ENCODE measurements around the gene SAMD14.

SAMD14 gene

DNA sequence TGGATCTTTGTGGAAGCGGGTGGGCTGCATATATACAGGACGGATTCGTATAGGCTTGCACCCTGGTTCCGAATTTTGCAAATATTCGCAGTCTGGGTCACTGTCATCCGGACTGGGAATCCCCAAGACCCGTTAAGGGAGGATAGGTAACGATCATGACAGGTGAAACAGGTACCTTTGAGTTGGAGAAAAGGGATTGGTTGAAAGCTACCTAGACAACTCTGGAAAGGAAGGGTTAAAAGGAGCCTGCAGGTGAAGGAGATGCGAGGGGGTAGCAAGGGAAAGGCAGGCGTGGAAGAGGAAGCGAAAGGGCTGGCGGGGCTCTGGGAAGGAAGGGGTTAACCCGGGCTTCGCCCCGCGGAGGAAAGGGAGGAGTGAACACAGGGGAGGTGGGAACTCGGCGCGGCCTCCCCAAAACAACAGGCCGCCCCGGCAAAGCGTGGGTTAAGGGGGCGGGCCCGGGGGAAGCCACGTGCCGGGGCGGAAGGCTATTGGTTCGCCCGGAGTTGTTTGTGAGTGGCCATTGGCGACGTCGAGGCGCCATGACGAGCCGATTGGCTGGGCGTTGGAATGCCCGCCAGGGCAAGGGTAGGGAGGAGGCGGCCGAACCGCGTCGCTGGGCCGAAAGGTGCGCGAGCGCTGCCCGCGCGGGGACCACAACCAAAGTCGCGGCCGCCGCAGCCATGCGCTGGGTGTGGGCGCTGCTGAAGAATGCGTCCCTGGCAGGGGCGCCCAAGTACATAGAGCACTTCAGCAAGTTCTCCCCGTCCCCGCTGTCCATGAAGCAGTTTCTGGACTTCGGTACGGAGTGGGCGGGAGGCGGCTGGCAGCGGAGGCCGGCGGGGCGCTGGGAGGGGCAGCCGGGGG lies 35.0 kb downstream of the SAMD14 start, which contains the start of gene PDK2:
PDK2 (plus strand) TSS at position 599 of the 867 bp plus-strand sequence; CDS start at position 684, 85 bp downstream.
- DNase-seq: peak; percentile 94 to 96

DNA sequence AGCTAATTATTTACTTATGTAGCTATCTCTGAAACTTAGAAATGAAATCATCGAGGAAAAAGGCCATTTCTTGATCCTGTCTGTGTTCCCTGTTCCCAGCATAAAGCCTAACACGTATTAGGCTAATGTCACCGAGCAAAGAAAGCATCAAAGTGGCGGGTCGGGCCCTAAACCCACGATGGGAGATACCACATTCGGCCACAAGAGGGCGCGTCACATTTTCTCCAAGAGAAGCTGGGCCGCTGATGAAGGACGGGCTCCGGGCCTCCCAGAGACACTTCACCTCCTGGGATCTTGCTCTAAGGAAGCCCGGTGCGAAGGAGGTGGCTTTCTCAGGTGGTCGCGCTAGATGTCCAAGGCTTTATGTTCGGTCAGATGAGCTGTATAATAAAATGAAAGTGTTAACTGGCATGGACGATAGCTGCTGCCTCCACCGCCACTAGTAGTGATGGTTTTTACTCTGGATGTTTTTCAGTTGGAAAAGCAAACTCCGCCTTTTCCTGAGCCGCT lies 35.7 kb downstream of the SAMD14 start:
- peak; percentile 95 to 97 for DNase-seq

DNA sequence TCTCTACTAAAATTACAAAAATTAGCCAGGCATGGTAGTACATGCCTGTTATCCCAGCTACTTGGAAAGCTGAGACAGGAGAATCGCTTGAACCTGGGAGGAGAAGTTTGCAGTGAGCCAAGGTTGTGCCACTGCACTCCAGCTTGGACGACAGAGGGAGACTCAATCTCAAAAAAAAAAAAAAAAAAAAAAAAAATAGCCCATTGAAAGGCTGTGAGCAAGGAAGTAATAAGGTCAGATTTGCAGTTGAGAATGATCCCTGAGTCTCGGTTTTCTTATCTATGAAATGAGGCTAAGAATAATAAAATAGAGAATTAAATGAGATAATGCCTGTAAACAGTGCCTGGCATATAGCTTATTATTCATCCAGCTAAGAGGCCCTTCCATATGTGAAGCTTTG lies 36.2 kb downstream of the SAMD14 start:
- DNase-seq: no peak

DNA sequence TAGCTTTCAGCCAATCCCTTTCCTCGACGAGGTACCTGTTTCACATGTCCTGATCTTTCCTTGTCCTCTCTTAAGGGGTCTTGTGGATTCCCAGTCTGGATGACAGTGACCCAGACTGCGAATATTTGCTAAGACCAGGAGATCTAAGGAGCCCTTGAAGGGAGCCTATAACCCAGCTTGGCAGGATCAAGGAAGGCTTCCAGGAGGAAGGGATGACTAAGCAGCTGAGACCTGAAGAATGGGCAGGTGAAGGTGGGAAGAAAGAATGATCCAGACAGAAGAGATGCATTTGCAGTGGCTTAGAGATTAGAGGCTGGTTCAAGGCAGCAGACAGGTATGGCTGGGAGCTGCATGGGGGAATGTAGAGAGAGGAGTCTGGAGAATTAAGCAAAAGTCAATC lies 36.7 kb downstream of the SAMD14 start:
- DNase-seq: no peak

DNA sequence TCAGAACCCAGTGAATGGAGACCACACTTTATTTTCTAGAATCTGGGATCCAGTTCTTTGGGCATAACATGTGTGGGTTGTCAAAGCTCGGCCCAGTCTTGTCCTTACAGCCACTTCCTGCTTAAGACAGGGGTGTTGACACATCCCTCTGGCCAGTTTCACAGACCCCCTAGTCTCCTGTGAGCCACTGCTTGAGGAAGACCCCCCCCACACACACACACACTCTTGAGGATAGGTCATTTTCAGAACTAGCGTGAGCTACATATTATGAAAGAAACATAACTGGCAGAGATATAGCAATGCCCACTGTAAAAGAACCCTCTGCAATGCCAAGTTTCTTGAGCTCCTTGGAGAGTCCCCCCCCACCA lies 38.1 kb downstream of the SAMD14 start:
- DNase-seq: no peak

DNA sequence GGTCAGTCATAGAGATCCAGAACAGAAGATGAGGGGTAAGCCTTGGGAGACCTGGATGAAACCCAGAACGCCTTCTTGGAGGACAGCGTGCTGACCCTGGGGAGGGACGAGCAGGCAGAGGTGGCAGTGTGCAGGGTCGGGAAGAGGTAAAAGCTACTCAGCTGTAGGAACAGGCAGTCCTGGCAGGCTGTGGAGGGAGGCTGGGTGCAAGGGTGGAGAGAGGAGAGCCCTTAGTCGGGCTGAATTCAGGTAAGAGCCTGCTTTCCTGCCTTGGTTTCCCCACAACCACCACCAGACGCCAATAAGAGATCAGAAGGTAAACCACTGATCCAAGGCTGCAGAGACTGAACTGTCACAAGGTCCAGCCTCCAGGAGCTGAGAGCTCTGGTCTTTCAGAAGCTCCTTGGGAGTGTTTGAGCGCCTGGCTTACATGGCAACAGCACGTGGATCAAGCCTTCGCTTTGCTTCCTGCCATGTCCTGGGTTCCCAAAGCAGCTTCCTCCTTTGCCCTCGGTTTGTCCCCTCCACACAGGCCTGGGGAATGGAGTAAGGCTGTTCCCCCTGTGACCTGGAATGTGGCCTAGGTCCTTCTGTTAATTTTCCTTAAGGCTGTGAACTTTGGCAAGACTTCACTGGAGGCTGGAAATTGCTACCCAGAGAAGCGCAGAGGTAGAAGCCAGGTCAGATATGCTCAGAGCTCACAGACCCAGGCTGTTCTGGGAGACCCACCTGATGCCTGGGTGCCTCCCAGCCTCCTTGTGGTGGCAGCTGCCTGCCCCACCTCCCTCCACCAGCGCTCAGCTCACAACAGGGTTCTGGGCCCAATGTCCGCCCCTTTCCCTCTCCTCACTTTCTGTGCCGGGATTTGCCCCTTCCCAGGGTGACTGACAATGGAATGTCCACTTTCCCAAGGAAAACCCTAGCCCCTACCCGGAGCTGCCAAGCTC lies 38.7 kb downstream of the SAMD14 start:
- no peak for DNase-seq

DNA sequence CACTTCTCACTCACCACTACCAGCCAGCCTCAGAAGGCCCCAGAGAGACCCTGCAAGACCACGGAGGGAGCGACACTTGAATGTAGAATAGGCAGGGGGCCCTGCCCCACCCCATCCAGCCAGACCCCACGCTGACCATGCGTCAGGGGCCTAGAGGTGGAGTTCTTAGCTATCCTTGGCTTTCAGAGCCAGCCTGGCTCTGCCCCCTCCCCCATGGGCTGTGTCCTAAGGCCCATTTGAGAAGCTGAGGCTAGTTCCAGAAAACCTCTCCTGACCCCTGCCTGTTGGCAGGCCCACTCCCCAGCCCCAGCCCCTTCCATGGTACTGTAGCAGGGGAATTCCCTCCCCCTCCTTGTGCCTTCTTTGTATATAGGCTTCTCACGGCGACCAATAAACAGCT lies 39.9 kb downstream of the SAMD14 start:
- no peak for DNase-seq

DNA sequence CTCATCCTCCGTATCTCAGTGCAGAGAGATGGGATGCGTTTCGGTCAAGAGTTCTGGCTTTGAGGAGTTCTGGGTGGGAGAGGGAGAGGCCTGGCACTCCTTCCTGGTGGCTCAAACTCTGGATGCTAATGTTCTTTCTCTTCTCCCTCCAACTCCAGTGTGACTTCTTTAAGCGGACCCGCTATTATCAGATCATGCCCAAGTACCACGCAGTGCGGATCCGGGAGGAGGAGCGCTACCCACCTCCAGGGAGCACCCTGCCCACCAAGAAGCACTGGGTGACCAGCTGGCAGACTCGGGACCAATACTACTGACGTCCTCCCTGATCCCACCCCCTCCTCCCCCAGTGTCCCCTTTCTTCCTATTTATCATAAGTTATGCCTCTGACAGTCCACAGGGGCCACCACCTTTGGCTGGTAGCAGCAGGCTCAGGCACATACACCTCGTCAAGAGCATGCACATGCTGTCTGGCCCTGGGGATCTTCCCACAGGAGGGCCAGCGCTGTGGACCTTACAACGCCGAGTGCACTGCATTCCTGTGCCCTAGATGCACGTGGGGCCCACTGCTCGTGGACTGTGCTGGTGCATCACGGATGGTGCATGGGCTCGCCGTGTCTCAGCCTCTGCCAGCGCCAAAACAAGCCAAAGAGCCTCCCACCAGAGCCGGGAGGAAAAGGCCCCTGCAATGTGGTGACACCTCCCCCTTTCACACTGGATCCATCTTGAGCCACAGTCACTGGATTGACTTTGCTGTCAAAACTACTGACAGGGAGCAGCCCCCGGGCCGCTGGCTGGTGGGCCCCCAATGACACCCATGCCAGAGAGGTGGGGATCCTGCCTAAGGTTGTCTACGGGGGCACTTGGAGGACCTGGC lies 40.8 kb downstream of the SAMD14 start:
- no peak for DNase-seq

DNA sequence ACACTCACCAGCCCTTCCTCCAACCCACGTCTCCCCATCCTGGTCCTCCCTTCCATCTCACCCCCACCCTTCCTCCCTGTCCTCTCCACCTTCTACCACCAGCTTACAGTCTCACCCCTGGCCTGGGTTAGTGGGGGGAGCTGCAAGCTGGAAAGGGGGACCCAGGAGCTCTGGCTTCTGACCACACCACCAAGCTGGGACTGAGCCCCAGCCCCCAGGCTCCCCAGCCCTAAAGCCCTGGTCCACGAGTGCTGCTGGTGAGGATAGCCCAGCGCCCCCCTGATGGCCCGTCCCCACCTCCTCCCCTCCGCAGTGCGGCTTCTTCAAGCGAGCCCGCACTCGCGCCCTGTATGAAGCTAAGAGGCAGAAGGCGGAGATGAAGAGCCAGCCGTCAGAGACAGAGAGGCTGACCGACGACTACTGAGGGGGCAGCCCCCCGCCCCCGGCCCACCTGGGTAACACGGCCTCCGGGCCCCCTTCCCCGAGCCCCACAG lies 42.0 kb downstream of the SAMD14 start:
- DNase-seq: no peak

DNA sequence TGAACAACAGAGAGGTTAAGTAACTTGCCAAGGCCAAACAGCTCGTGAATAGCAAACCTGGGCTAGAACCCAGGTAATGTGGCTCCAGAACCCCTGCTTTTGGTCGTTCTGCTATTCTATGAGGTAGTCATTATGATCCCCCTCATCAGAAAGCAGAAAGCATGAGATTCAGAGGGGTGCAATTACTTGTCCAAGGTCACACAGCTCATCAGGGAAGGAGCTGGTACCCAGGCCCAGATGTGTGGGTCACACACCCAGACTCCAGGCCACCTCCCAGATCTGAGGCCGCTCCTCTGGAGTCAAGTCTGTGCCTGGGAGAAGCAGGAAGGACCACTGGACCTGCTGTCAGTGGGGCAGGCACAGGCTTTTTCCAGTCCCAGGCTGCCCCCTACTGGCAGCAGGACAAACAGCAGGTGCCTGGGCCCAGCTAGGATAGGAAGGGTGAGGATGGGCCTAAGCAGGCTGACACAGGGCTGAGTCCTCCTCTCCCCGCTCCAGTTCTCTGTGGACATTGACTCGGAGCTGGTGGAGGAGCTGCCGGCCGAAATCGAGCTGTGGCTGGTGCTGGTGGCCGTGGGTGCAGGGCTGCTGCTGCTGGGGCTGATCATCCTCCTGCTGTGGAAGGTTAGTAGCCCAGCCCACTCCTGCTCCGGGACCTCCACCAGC lies 42.6 kb downstream of the SAMD14 start:
- DNase-seq: peak; percentile 79 to 82

DNA sequence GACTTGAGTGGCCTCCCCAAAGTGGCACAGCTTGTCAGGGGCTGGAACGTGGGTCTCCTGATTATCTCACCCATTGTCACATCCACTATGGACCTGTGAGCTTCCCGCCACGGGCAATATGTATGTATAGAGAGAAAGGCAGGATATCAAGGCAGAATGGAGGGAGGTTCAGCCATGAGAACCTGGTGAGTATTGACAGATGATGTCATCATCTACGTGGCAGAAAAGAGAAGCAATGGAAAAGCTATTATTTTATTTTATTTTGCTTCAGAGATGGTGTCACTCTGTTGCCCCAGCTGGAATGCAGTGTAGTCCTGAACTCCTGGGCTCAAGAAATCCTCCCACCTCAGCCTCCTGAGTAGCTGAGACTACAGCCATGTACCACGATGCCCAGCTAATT lies 48.2 kb downstream of the SAMD14 start:
- DNase-seq: no peak

DNA sequence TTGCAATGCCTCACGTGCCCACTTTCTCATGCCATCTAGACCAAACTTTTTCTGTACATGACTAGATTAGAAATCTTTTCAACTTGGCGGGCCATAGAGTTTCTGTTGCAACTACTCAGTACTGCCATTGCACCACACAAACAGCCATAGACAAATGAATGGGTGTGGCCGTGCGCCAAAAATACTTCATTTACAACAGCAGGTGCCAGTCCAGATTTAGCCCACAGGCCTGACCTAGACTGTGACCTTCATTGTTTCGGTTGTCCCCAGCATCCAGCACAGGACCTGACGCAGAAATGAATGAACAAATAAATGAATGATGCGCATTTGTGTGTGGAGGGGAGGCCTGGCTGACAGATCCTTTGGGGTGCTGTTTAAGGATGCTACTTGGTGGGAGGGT lies 49.1 kb downstream of the SAMD14 start:
- DNase-seq: no peak

DNA sequence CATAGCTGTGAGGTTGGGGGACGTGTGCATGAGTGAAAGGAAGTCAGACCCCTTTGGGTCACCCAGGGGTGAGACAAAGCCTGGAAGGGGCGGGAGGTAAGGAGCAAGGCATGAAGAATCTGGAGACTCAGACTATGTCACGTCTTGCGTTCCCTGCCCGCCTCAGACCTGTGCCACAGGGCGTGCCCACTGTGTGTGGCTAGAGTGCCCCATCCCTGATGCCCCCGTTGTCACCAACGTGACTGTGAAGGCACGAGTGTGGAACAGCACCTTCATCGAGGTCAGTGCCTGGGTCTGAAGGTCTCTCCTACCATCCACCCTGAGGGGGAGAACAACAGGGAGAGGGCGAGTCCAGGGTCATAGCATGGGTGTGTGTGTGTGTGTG lies 49.9 kb downstream of the SAMD14 start:
- no peak for DNase-seq

DNA sequence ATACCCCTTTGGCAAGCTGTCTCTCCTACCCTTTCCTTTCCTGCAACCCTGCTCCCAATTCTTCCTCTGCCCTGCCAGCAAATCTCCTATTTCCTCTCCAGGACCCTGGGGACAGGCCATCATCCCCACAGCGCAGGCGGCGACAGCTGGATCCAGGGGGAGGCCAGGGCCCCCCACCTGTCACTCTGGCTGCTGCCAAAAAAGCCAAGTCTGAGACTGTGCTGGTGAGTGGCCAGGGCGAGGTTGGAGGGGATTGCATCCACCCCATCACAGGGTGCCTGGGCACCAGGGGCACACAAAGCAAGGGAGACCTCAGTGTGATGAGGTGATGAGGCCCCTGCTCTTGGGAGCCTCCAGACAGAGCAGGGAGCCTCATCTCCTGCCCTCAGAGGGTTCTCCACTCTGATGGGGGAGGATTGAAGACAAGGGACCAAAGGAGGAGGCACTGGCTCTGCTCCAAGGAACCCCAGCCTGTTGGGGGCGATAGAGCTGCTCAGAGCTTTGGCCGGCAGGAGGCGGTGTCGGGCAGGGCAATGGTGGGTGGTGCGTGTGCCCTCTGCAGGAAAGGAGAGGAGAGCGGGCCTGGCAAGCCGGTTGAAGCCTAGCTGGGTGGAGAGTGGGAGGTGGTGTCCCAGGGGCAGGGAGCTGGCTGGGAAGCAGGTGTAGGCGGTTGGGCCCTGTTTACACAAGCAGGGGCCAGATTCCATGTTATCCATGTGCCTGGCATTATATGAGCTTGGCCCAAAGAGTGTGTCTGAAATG lies 50.4 kb downstream of the SAMD14 start:
- DNase-seq: peak in 1 of 2 donors; percentile 36

DNA sequence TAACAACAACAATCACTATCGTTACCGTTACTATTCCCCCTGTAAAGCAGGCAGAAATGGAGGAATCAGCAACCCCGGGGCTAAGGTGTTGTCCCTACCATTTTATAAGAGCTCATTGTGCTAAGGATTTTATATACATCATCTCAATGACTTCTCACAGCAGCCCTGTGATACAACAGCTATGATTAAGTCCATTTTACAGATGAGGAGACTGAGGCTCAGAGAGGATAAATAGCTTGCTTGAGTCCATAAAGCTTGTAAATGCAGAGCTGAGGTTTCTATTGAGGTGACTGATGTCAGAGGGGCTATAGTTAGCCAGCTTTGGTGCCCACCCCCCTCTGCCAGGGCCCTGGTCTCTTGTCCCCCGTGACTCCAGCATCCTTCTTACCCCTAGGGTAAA lies 51.5 kb downstream of the SAMD14 start:
- DNase-seq: no peak

DNA sequence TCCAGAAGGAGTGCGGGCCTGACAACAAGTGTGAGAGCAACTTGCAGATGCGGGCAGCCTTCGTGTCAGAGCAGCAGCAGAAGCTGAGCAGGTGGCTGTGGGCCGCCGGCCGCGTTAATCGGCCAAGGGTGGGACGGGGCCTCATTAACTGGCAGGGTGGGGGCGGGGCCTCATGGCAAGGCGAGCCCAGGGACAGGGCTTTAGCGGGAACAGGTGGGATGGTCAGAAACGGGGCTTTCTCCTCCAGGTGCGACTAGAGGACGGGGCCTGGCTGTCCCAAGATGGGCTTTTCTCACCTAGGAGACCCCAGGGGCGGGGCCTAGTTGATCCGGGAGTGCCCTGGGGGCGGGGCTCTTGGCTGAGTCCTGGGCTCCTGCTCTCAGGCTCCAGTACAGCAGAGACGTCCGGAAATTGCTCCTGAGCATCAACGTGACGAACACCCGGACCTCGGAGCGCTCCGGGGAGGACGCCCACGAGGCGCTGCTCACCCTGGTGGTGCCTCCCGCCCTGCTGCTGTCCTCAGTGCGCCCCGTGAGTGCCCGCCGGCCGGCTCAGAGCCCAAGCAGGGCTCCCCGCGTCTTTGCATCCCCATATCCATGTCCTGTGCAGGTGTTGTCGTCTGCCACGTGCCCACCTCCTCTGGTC lies 53.2 kb downstream of the SAMD14 start:
- no peak for DNase-seq

DNA sequence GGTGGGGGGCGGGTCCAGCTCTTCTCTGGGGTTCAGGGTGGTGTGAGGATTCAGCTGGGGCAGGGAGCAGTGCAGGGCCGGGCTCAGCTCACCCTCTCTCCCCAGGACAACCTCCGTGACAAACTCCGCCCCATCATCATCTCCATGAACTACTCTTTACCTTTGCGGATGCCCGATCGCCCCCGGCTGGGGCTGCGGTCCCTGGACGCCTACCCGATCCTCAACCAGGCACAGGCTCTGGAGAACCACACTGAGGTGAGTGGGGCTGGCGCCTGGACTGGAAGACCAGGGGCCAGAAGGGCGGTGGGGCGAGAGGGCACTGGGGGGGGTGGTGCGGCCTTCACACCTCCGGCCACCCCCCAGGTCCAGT lies 53.8 kb downstream of the SAMD14 start:
- no peak for DNase-seq

DNA sequence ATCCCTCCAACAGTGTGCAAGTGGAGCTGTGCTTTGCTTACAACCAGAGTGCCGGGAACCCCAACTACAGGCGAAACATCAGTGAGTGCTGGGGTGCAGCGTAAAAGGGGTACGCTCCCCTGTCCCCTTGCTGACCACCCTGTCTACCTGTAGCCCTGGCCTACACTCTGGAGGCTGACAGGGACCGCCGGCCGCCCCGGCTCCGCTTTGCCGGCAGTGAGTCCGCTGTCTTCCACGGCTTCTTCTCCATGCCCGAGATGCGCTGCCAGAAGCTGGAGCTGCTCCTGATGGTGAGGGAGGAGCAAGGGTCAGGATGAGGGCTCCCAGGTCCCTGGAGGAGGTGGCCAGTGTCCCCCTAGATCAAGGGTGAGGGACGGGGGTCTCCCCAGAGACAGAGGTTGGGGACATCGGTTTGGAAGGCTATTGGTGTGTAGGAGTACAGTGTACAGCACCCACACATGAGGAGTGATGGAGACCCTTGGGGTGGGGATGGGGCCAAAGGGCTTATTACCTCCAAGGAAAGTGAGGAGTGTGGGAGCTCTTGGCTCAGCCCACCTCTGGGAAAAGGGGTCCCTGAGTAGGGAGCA lies 54.4 kb downstream of the SAMD14 start:
- DNase-seq: no peak

DNA sequence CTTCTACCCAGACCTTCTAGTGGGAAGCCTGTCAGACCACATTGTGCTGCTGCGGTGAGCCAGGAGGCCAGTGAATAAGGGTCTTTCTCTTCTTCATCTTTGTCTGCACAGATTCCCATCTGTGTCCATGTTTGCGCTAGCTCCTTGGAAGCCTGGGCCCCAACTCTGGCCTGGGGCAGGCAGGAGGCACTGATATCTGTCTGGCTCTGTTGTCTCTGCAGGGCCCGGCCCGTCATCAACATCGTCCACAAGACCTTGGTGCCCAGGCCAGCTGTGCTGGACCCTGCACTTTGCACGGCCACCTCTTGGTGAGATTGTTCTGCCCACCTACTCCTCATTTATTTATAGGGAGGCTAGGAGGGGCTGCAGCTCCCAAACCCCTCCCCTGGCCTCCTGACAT lies 55.7 kb downstream of the SAMD14 start:
- DNase-seq: no peak

DNA sequence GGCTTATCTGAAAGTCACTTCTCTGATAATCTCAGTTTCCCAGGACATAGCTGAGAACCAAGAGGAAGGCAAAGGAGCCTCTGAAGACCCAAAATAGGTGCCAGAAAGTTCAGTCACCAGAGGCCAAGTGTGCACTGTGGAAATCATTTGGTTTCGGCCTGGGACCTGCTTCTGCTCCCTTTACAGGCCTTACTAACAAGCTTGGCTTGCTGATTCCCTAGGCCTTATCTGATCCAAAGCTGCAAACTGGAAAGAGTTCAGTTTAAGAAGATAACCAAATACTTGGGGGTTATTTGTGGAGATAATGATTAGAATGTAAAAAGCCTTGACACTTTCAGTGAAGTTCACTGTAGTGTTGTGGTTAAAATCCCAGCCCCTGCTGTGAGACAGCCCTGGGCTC lies 57.0 kb downstream of the SAMD14 start:
- no peak for DNase-seq
